ENCODE results near the gene KCNN1. TPM values are rescaled to one million over a fixed set of nuclear protein-coding genes. Genes with fewer than 3 reads are reported as not detected.

The KCNN1 gene
- total and polyA plus RNA-seq, 9 of the 15 experiments (the other 6 are each of a cell fraction or from before 2014, with no cell fraction given), result 0.01 to 6.2 (median 0.72) TPM

DNA sequence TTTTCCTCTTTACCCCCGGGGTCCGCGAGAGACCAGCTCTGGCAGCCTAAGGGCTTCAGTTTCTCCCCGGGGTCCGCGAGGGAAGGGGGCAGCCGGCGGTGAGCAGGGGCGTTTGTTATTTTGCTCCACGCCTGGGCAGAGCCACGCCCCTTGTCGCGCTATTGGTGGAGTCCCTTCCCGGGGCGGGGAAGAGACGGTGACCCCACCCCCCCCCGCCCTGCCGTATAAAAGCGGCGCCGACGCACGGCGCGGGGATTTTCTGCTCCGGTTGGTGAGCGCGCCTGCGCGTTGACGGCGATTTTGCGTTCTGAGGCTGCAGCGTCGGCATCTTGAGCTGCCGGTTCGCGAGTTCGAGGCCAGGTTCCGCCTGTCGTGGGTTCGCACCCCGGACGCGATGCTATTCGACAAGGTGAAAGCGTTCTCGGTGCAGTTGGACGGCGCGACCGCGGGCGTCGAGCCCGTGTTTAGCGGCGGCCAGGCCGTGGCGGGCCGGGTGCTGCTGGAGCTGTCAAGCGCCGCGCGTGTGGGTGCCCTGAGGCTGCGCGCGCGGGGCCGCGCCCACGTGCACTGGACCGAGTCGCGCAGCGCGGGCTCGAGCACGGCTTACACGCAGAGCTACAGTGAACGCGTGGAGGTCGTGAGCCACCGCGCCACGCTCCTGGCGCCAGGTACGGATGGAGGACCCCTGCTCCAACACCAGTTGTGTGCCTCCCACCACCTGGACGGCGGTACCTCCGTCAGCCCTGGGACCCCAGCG, 41.2 kb downstream of the KCNN1 start, which contains the start of gene ARRDC2 (continued):
- TF ChIP-seq BCLAF1 (IDR thresholded peaks at IDR 0.05; ENCODE audit: borderline replicate concordance in 1 of 2, control insufficient read depth in 1 of 2, low read depth in 2 of 2, low read length in 1 of 2) (no peak), SIN3A (IDR thresholded peaks at IDR 0.05; ENCODE audit: borderline replicate concordance in 2 of 2, control insufficient read depth in 1 of 2, low read depth in 2 of 2, low read length in 2 of 2) (no peak), HSF4 (CRISPR knock-in tag; IDR thresholded peaks at IDR 0.05; ENCODE audit: borderline replicate concordance) (no peak), SREBF1 (IDR thresholded peaks at IDR 0.05; ENCODE audit: borderline replicate concordance, low read depth, low read length) (no peak), KLF6 (CRISPR knock-in tag; IDR thresholded peaks at IDR 0.05; ENCODE audit: borderline replicate concordance) (no peak), PCBP1 (IDR thresholded peaks at IDR 0.05; ENCODE audit: low read depth, low read length, poor library complexity, severe bottlenecking) (peak; percentile 14)
- TF ChIP-seq, protein P1, sequence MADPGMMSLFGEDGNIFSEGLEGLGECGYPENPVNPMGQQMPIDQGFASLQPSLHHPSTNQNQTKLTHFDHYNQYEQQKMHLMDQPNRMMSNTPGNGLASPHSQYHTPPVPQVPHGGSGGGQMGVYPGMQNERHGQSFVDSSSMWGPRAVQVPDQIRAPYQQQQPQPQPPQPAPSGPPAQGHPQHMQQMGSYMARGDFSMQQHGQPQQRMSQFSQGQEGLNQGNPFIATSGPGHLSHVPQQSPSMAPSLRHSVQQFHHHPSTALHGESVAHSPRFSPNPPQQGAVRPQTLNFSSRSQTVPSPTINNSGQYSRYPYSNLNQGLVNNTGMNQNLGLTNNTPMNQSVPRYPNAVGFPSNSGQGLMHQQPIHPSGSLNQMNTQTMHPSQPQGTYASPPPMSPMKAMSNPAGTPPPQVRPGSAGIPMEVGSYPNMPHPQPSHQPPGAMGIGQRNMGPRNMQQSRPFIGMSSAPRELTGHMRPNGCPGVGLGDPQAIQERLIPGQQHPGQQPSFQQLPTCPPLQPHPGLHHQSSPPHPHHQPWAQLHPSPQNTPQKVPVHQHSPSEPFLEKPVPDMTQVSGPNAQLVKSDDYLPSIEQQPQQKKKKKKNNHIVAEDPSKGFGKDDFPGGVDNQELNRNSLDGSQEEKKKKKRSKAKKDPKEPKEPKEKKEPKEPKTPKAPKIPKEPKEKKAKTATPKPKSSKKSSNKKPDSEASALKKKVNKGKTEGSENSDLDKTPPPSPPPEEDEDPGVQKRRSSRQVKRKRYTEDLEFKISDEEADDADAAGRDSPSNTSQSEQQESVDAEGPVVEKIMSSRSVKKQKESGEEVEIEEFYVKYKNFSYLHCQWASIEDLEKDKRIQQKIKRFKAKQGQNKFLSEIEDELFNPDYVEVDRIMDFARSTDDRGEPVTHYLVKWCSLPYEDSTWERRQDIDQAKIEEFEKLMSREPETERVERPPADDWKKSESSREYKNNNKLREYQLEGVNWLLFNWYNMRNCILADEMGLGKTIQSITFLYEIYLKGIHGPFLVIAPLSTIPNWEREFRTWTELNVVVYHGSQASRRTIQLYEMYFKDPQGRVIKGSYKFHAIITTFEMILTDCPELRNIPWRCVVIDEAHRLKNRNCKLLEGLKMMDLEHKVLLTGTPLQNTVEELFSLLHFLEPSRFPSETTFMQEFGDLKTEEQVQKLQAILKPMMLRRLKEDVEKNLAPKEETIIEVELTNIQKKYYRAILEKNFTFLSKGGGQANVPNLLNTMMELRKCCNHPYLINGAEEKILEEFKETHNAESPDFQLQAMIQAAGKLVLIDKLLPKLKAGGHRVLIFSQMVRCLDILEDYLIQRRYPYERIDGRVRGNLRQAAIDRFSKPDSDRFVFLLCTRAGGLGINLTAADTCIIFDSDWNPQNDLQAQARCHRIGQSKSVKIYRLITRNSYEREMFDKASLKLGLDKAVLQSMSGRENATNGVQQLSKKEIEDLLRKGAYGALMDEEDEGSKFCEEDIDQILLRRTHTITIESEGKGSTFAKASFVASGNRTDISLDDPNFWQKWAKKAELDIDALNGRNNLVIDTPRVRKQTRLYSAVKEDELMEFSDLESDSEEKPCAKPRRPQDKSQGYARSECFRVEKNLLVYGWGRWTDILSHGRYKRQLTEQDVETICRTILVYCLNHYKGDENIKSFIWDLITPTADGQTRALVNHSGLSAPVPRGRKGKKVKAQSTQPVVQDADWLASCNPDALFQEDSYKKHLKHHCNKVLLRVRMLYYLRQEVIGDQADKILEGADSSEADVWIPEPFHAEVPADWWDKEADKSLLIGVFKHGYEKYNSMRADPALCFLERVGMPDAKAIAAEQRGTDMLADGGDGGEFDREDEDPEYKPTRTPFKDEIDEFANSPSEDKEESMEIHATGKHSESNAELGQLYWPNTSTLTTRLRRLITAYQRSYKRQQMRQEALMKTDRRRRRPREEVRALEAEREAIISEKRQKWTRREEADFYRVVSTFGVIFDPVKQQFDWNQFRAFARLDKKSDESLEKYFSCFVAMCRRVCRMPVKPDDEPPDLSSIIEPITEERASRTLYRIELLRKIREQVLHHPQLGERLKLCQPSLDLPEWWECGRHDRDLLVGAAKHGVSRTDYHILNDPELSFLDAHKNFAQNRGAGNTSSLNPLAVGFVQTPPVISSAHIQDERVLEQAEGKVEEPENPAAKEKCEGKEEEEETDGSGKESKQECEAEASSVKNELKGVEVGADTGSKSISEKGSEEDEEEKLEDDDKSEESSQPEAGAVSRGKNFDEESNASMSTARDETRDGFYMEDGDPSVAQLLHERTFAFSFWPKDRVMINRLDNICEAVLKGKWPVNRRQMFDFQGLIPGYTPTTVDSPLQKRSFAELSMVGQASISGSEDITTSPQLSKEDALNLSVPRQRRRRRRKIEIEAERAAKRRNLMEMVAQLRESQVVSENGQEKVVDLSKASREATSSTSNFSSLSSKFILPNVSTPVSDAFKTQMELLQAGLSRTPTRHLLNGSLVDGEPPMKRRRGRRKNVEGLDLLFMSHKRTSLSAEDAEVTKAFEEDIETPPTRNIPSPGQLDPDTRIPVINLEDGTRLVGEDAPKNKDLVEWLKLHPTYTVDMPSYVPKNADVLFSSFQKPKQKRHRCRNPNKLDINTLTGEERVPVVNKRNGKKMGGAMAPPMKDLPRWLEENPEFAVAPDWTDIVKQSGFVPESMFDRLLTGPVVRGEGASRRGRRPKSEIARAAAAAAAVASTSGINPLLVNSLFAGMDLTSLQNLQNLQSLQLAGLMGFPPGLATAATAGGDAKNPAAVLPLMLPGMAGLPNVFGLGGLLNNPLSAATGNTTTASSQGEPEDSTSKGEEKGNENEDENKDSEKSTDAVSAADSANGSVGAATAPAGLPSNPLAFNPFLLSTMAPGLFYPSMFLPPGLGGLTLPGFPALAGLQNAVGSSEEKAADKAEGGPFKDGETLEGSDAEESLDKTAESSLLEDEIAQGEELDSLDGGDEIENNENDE (IDR thresholded peaks at IDR 0.05; ENCODE audit: low read depth, low read length), result no peak
- TF ChIP-seq, protein P2, sequence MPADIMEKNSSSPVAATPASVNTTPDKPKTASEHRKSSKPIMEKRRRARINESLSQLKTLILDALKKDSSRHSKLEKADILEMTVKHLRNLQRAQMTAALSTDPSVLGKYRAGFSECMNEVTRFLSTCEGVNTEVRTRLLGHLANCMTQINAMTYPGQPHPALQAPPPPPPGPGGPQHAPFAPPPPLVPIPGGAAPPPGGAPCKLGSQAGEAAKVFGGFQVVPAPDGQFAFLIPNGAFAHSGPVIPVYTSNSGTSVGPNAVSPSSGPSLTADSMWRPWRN (IDR thresholded peaks at IDR 0.05; ENCODE audit: low read depth), result no peak

All from K562 (cell line).